Gastroesophageal sphincter (tissue), 4 donors: ENCODE results near the gene CDYL2. TPM values are rescaled to one million over a fixed set of nuclear protein-coding genes. Genes with fewer than 3 reads are reported as not detected.

Experiments
- ATAC-seq: fragments of 150-250 bp; one replicate; pipeline ENCODE4 v1.9.1; 2016; ENCODE audit warnings: mild to moderate bottlenecking, moderate library complexity
- H3K27ac ChIP-seq, 4 donors: fragments of 200-600 bp; sonication (generic) in 3 of 4; 1 replicate in 3 of 4; 2 replicates in 1 of 4; pipeline ENCODE4 v1.5.1; 2016 to 2019
- H3K27me3 ChIP-seq: fragments of 200-600 bp; sonication (generic); one replicate; pipeline ENCODE4 v1.5.1; 2019
- H3K36me3 ChIP-seq, 2 donors: fragments of 200-600 bp; sonication (generic); one replicate each; pipeline ENCODE4 v1.5.1; 2019; ENCODE audit warnings: control low read depth in 1 of 2
- H3K4me1 ChIP-seq, 3 donors: fragments of 200-600 bp; sonication (generic); 1 replicate in 2 of 3; 2 replicates in 1 of 3; pipeline ENCODE4 v1.5.1; 2016 to 2019; ENCODE audit warnings: control low read depth in 2 of 3
- H3K4me3 ChIP-seq, 2 donors: fragments of 200-600 bp; sonication (generic); one replicate each; pipeline ENCODE4 v1.5.1; 2019; ENCODE audit warnings: mild to moderate bottlenecking in 1 of 2, moderate library complexity in 1 of 2
- H3K9me3 ChIP-seq, 3 donors: fragments of 200-600 bp; sonication (generic); one replicate each; pipeline ENCODE4 v1.5.1; 2017 to 2019; ENCODE audit warnings: control low read depth in 2 of 3
- CTCF ChIP-seq, 4 experiments: fragments of 200-600 bp in 2 of 4; fragments of 450-650 bp in 2 of 4; sonication (generic) in 1 of 4; IDR thresholded peaks; one replicate each; pipeline ENCODE4 v1.5.1; 2017 to 2019; ENCODE audit warnings: antibody characterized with exemption in 4 of 4, mild to moderate bottlenecking in 2 of 4, moderate library complexity in 2 of 4
- EP300 ChIP-seq: sonication (generic); formaldehyde crosslinking; IDR thresholded peaks from one replicate; pipeline ENCODE4 v1.6.1; 2017; ENCODE audit warnings: antibody characterized with exemption, mild to moderate bottlenecking
- POLR2A ChIP-seq, 2 donors: fragments of 450-650 bp; IDR thresholded peaks; one replicate each; pipeline ENCODE4 v1.6.1; 2017; ENCODE audit warnings: antibody characterized with exemption in 2 of 2, mild to moderate bottlenecking in 2 of 2, moderate library complexity in 1 of 2
- POLR2AphosphoS5 ChIP-seq: sonication (generic); formaldehyde crosslinking; IDR thresholded peaks from one replicate; pipeline ENCODE4 v1.6.1; 2017; ENCODE audit warnings: antibody characterized with exemption
- WGBS, 2 donors: methylation state at CpG; one replicate each; pipeline ENCODE4 v1.1.5; 2018; ENCODE audit warnings: low coverage in 1 of 2; 5-methylcytosine and 5-hydroxymethylcytosine counted together
- total RNA-seq, 4 donors: library from RNA; depleted of rRNA; stranded (reverse); fragments of >200 nt; gene quantifications; one replicate each; pipeline ENCODE4 v1.1.0, GENCODE V29; 2016

The CDYL2 gene
- total RNA-seq, 4 donors from 2014 or later: 0.78 to 11.7 (median 3.2) TPM

GRCh38 chr16:80692270-80692669 is 112.1 kb downstream of the CDYL2 start:
- Histone ChIP-seq H3K4me1 (no peaks in the 10 kb centered on the region), H3K27ac (no peak overlapping the region), H3K27me3 (no peaks in the 10 kb centered on the region), H3K9me3 (peaks cover 0 to 8% (median 0%) of the 10 kb centered on the region in 3 donors), H3K36me3 (no peaks in the 10 kb centered on the region), H3K4me3 (no peak overlapping the region)
- TF ChIP-seq POLR2A (IDR thresholded peaks at IDR 0.05): no peak
- no peak for TF ChIP-seq CTCF (IDR thresholded peaks at IDR 0.05)
- no peak for TF ChIP-seq EP300
- TF ChIP-seq POLR2AphosphoS5: no peak
- ATAC-seq: no peak
- 69 to 90% methylated on average over 2 of the region's 2 CpGs for WGBS, 2 donors

- no peak for ATAC-seq
- Histone ChIP-seq H3K27ac (no peak overlapping the region), H3K9me3 (no peaks in the 10 kb centered on the region), H3K27me3 (no peaks in the 10 kb centered on the region), H3K36me3 (no peaks in the 10 kb centered on the region), H3K4me3 (no peak overlapping the region), H3K4me1 (no peaks in the 10 kb centered on the region)
- WGBS, 2 donors: 75 to 80% methylated on average over 1 to 2 of the region's 3 CpGs
- TF ChIP-seq POLR2A (IDR thresholded peaks at IDR 0.05) (no peak), POLR2AphosphoS5 (no peak), EP300 (no peak), CTCF (IDR thresholded peaks at IDR 0.05) (no peak)
Observed at GRCh38 chr16:80691111-80691741, 113.2 kb downstream of the CDYL2 start.

GRCh38 chr16:80689487-80689886 is 114.9 kb downstream of the CDYL2 start:
- no peak for ATAC-seq

GRCh38 chr16:80687606-80688005 is 116.8 kb downstream of the CDYL2 start:
- H3K27ac ChIP-seq: no peak overlapping the region
- no peaks in the 10 kb centered on the region for H3K36me3 ChIP-seq
- H3K27me3 ChIP-seq: no peaks in the 10 kb centered on the region
- no peaks in the 10 kb centered on the region for H3K9me3 ChIP-seq
- 71 to 92% methylated on average over 3 to 4 of the region's 4 CpGs for WGBS, 2 donors
- no peak for TF ChIP-seq POLR2A (IDR thresholded peaks at IDR 0.05)
- no peak for TF ChIP-seq POLR2AphosphoS5
- TF ChIP-seq EP300: no peak
- no peak for TF ChIP-seq CTCF (IDR thresholded peaks at IDR 0.05)
- H3K4me3 ChIP-seq: no peak overlapping the region
- H3K4me1 ChIP-seq: no peaks in the 10 kb centered on the region
- no peak for ATAC-seq

More at GRCh38 chr16:80689487-80689886, 114.9 kb downstream of the CDYL2 start:
- Histone ChIP-seq H3K4me1 (no peaks in the 10 kb centered on the region), H3K36me3 (no peaks in the 10 kb centered on the region), H3K27me3 (no peaks in the 10 kb centered on the region), H3K9me3 (no peaks in the 10 kb centered on the region), H3K4me3 (no peak overlapping the region), H3K27ac (no peak overlapping the region)
- no peak for TF ChIP-seq POLR2A (IDR thresholded peaks at IDR 0.05)
- no peak for TF ChIP-seq POLR2AphosphoS5
- TF ChIP-seq EP300: no peak
- TF ChIP-seq CTCF (IDR thresholded peaks at IDR 0.05): no peak
- 68% methylated on average over 6 to 10 of the region's 10 CpGs for WGBS, 2 donors

- no peaks in the 10 kb centered on the region for H3K9me3 ChIP-seq
- no peaks in the 10 kb centered on the region for H3K36me3 ChIP-seq
- no peak overlapping the region for H3K4me3 ChIP-seq
- H3K27me3 ChIP-seq: peaks cover 3% of the 10 kb centered on the region
- no peak overlapping the region for H3K27ac ChIP-seq
- no peak for ATAC-seq
- WGBS, 2 donors: 73 to 85% methylated on average over 5 to 8 of the region's 10 CpGs
- H3K4me1 ChIP-seq: no peaks in the 10 kb centered on the region
- no peak for TF ChIP-seq POLR2A (IDR thresholded peaks at IDR 0.05)
Observed at GRCh38 chr16:80684906-80685305, 119.5 kb downstream of the CDYL2 start.
